ENCODE data around the gene CFAP91. TPM values are rescaled to one million over a fixed set of nuclear protein-coding genes. Genes with fewer than 3 reads are reported as not detected.
A peak's percentile ranks its signal among the peaks of the same experiment; 100 is the strongest.

CFAP91 gene
- total RNA-seq, 5 donors from 2014 or later (not counting 1 experiment from before 2014, with no cell fraction given): 0.14 to 1.2 (median 0.40) TPM; not detected in 1

- Histone ChIP-seq H3K36me3 (ENCODE audit: control insufficient read depth in 2 of 2, extremely low read depth in 1 of 2, insufficient read depth in 1 of 2, low read length in 1 of 2) (no peaks in the 10 kb centered on the region), H3K4me1 (ENCODE audit: control insufficient read depth in 1 of 2, extremely low read depth in 1 of 2, insufficient read depth in 2 of 2, low read length in 2 of 2) (no peaks in the 10 kb centered on the region), H3K4me3 (ENCODE audit: control insufficient read depth in 1 of 2, extremely low read depth in 1 of 2, low read length in 1 of 2) (no peak overlapping the region), H3K27me3 (replicated peaks in 1 of 2; ENCODE audit: control insufficient read depth in 2 of 2, extremely low read depth in 1 of 2, insufficient read depth in 2 of 2, low read length in 1 of 2) (peaks cover 0 to 5% of the 10 kb centered on the region in 2 experiments), H3K27ac (ENCODE audit: low read length) (no peak overlapping the region), H3K9me3 (no peaks in the 10 kb centered on the region)
- ChIA-PET CTCF (interaction anchor here (0.6 to 1.4 kb wide), 6 partner anchors 8 to 839 kb away, joined by 3 read pairs; no protein-coding TSS in a partner anchor), POLR2A (no interaction called here)
- no peak overlapping the region for H3K4me3 Mint-ChIP-seq
- H3K27ac Mint-ChIP-seq: no peak overlapping the region
- DNase-seq (no peak), ATAC-seq (replicated peaks in 1 of 4) (no peak)
- H3K4me1 Mint-ChIP-seq: no peaks in the 10 kb centered on the region
- 100% methylated on average over 1 of the region's 4 CpGs for WGBS (ENCODE audit: insufficient coverage)
- peaks cover 0 to 8% (median 0%) of the 10 kb centered on the region in 3 donors for H3K9me3 Mint-ChIP-seq
- H3K36me3 Mint-ChIP-seq: peaks cover 7% of the 10 kb centered on the region
- H3K27me3 Mint-ChIP-seq: peaks cover 8 to 13% of the 10 kb centered on the region in 2 donors
Measured at GRCh38 chr3:119690043-119690656, 12.7 kb upstream of the CFAP91 start.

- DNase-seq: no peak
- Mint-ChIP-seq H3K27me3 (peaks cover 0 to 10% of the 10 kb centered on the region in 2 donors), H3K27ac (no peak overlapping the region), H3K9me3 (no peaks in the 10 kb centered on the region), H3K36me3 (no peaks in the 10 kb centered on the region), H3K4me3 (no peak overlapping the region), H3K4me1 (peaks cover 7 to 9% (median 8%) of the 10 kb centered on the region in 3 donors)
- H3K4me3 ChIP-seq (ENCODE audit: control insufficient read depth in 1 of 2, extremely low read depth in 1 of 2, low read length in 1 of 2): no peak overlapping the region
- H3K4me1 ChIP-seq (ENCODE audit: control insufficient read depth in 1 of 2, extremely low read depth in 1 of 2, insufficient read depth in 2 of 2, low read length in 2 of 2): no peaks in the 10 kb centered on the region
- no peaks in the 10 kb centered on the region for H3K27me3 ChIP-seq (replicated peaks in 1 of 2; ENCODE audit: control insufficient read depth in 2 of 2, extremely low read depth in 1 of 2, insufficient read depth in 2 of 2, low read length in 1 of 2)
- POLR2A ChIA-PET: no interaction called here
- CTCF ChIA-PET: interaction anchor here in 1 of 2 donors (0.9 kb wide), 1 partner anchor 32 kb away, joined by 4 read pairs; no protein-coding TSS in a partner anchor
- H3K27ac ChIP-seq (ENCODE audit: low read length): no peak overlapping the region
- no peaks in the 10 kb centered on the region for H3K36me3 ChIP-seq (ENCODE audit: control insufficient read depth in 2 of 2, extremely low read depth in 1 of 2, insufficient read depth in 1 of 2, low read length in 1 of 2)
- ATAC-seq (replicated peaks in 1 of 4): no peak
- H3K9me3 ChIP-seq: no peaks in the 10 kb centered on the region
- no CpG with 5 or more reads among the region's 2 CpGs for WGBS (ENCODE audit: insufficient coverage)
Measured at GRCh38 chr3:119695480-119695879, 7.3 kb upstream of the CFAP91 start.

- CTCF ChIA-PET: no interaction called here
- Histone ChIP-seq H3K9me3 (no peaks in the 10 kb centered on the region), H3K4me1 (ENCODE audit: control insufficient read depth in 1 of 2, extremely low read depth in 1 of 2, insufficient read depth in 2 of 2, low read length in 2 of 2) (peaks cover 0 to 10% of the 10 kb centered on the region in 2 experiments), H3K27me3 (replicated peaks in 1 of 2; ENCODE audit: control insufficient read depth in 2 of 2, extremely low read depth in 1 of 2, insufficient read depth in 2 of 2, low read length in 1 of 2) (no peaks in the 10 kb centered on the region), H3K4me3 (ENCODE audit: control insufficient read depth in 1 of 2, extremely low read depth in 1 of 2, low read length in 1 of 2) (no peak overlapping the region), H3K36me3 (ENCODE audit: control insufficient read depth in 2 of 2, extremely low read depth in 1 of 2, insufficient read depth in 1 of 2, low read length in 1 of 2) (no peaks in the 10 kb centered on the region), H3K27ac (ENCODE audit: low read length) (no peak overlapping the region)
- no peak for ATAC-seq (replicated peaks in 1 of 4)
- H3K27ac Mint-ChIP-seq: no peak overlapping the region
- peaks cover 14 to 25% (median 23%) of the 10 kb centered on the region in 3 donors for H3K4me1 Mint-ChIP-seq
- 34% methylated on average over 3 of the region's 5 CpGs for WGBS (ENCODE audit: insufficient coverage)
- no peak for DNase-seq
- H3K27me3 Mint-ChIP-seq: peaks cover 0 to 10% of the 10 kb centered on the region in 2 donors
- no peak overlapping the region for H3K4me3 Mint-ChIP-seq
- no peaks in the 10 kb centered on the region for H3K36me3 Mint-ChIP-seq
- H3K9me3 Mint-ChIP-seq: no peaks in the 10 kb centered on the region
- POLR2A ChIA-PET: no interaction called here
Measured at GRCh38 chr3:119697394-119697793, 5.4 kb upstream of the CFAP91 start.

GRCh38 chr3:119700269-119700919 lies 2.4 kb upstream of the CFAP91 start:
- Mint-ChIP-seq H3K27me3 (no peaks in the 10 kb centered on the region), H3K4me1 (peaks cover 24 to 36% (median 30%) of the 10 kb centered on the region in 3 donors), H3K4me3 (peak overlapping the region in 1 of 3 donors; percentile 37), H3K9me3 (no peaks in the 10 kb centered on the region), H3K36me3 (no peaks in the 10 kb centered on the region), H3K27ac (peak overlapping the region; percentile 1 to 17)
- no peaks in the 10 kb centered on the region for H3K36me3 ChIP-seq (ENCODE audit: control insufficient read depth in 2 of 2, extremely low read depth in 1 of 2, insufficient read depth in 1 of 2, low read length in 1 of 2)
- H3K4me3 ChIP-seq (ENCODE audit: control insufficient read depth in 1 of 2, extremely low read depth in 1 of 2, low read length in 1 of 2): no peak overlapping the region
- WGBS (ENCODE audit: insufficient coverage): no CpG with 5 or more reads among the region's 4 CpGs
- H3K4me1 ChIP-seq (ENCODE audit: control insufficient read depth in 1 of 2, extremely low read depth in 1 of 2, insufficient read depth in 2 of 2, low read length in 2 of 2): peaks cover 0 to 19% of the 10 kb centered on the region in 2 experiments
- H3K27ac ChIP-seq (ENCODE audit: low read length): peak overlapping the region; percentile 61
- peak in 1 of 4 experiments; percentile 56 for ATAC-seq (replicated peaks in 1 of 4)
- no peaks in the 10 kb centered on the region for H3K9me3 ChIP-seq
- peaks cover 5 to 7% of the 10 kb centered on the region in 2 experiments for H3K27me3 ChIP-seq (replicated peaks in 1 of 2; ENCODE audit: control insufficient read depth in 2 of 2, extremely low read depth in 1 of 2, insufficient read depth in 2 of 2, low read length in 1 of 2)
- ChIA-PET POLR2A (no interaction called here), CTCF (interaction anchor here in 1 of 2 donors (0.6 kb wide), 1 partner anchor 38 kb away, joined by 10 read pairs; no protein-coding TSS in a partner anchor)
- DNase-seq: peak in 7 of 35 experiments; percentile 1 to 66 (median 7)

DNA sequence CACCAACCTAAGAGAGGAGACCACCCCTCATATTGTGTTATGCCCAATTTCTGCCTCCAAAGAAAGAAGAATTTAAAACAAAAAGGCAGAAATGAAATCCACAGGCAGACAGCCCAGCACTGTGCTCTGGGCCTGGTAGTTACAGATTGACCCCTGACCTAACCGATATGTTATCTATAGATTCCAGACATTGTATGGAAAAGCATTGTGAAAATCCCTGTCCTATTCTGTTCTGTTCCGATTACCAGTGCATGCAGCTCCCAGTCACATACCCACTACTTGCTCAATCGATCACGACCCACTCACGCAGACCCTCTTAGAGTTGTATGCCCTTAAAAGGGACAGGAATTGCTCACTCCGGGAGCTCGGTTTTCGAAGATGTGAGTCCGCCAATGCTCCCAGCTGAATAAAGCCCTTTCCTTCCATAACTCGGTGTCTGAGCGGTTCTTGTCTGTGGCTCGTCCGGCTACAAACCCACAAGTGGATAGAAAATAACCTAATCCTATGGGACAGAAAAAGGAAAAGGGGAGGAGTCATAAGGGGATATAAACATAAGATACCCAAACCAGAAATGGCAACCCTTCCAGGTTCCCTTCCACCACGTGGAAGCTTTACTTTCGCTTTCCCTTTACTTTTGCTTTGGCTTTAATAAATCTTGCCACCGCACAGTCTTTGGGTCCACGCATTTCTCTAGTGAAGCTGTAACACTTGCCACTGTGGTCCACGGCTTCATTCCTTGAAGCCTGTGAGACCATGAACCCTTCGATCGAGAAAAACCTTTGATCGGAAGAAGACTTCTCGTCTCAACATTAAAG lies 1.7 kb upstream of the CFAP91 start:
- peak overlapping the region in 1 of 3 donors; percentile 37 for H3K4me3 Mint-ChIP-seq
- POLR2A ChIA-PET: interaction anchor here (0.5 to 0.6 kb wide), 2 partner anchors 202 to 233 kb away, joined by 6 to 8 read pairs; no protein-coding TSS in a partner anchor
- ATAC-seq (replicated peaks in 1 of 4) (peak in 1 of 4 experiments; percentile 2), DNase-seq (peak in 1 of 35 experiments; percentile 17)
- H3K36me3 ChIP-seq (ENCODE audit: control insufficient read depth in 2 of 2, extremely low read depth in 1 of 2, insufficient read depth in 1 of 2, low read length in 1 of 2): no peaks in the 10 kb centered on the region
- peak overlapping the region; percentile 61 for H3K27ac ChIP-seq (ENCODE audit: low read length)
- peaks cover 5 to 7% of the 10 kb centered on the region in 2 experiments for H3K27me3 ChIP-seq (replicated peaks in 1 of 2; ENCODE audit: control insufficient read depth in 2 of 2, extremely low read depth in 1 of 2, insufficient read depth in 2 of 2, low read length in 1 of 2)
- CTCF ChIA-PET: interaction anchor here in 1 of 2 donors (0.6 kb wide), 1 partner anchor 37 kb away, joined by 10 read pairs; no protein-coding TSS in a partner anchor
- H3K4me3 ChIP-seq (ENCODE audit: control insufficient read depth in 1 of 2, extremely low read depth in 1 of 2, low read length in 1 of 2): no peak overlapping the region
- H3K4me1 Mint-ChIP-seq: peaks cover 24 to 36% (median 30%) of the 10 kb centered on the region in 3 donors
- WGBS (ENCODE audit: insufficient coverage): 62% methylated on average over 5 of the region's 22 CpGs
- H3K4me1 ChIP-seq (ENCODE audit: control insufficient read depth in 1 of 2, extremely low read depth in 1 of 2, insufficient read depth in 2 of 2, low read length in 2 of 2): peaks cover 0 to 19% of the 10 kb centered on the region in 2 experiments
- no peaks in the 10 kb centered on the region for H3K9me3 Mint-ChIP-seq
- peak overlapping the region; percentile 37 to 44 for H3K27ac Mint-ChIP-seq
- no peaks in the 10 kb centered on the region for H3K9me3 ChIP-seq
- H3K27me3 Mint-ChIP-seq: no peaks in the 10 kb centered on the region
- no peaks in the 10 kb centered on the region for H3K36me3 Mint-ChIP-seq
